GM19455 (cell line): ENCODE results near the gene SMTNL2.

Experiments
- ATAC-seq: cut with Tn5 transposase; IDR thresholded peaks from one replicate; pipeline ENCODE4 v1.9.1; 2021; ENCODE audit not compliant: unreplicated experiment

The SMTNL2 gene

DNA sequence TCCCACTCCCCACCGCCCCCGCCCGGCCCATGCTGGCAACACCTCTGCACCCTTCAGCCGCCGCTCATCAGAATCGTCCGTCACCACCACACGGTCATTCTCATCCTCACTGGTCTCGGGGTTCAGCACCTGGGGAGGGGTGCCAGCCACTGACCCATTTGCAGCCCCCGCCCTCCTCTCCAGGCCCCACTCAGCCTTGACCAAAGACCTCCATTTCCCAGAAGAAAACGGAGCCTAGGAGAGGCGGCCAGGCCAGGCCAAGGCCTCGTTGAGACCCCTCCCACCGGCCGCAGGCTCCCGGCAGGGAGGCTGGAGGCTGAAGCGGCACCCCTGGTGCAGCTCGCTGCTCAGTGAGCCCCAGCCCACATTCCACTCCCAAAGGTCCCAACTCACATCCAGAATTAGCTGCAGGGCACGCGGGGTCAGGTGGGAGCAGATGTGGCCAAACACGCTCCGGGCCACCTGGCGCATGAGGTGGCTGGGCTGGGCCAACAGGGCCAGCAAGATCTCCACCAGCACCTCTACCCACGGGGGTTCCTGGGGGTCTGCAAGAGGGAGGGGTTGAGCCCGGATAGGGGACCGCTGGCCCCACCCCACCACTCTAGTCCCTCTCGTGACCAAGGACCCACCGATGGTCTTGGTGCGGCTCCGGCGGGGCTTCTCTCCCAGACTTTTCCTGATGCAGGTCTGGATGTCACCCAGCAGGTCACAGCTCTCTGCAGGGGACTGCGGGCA, 38.9 kb upstream of the SMTNL2 start:
- no peak for ATAC-seq

DNA sequence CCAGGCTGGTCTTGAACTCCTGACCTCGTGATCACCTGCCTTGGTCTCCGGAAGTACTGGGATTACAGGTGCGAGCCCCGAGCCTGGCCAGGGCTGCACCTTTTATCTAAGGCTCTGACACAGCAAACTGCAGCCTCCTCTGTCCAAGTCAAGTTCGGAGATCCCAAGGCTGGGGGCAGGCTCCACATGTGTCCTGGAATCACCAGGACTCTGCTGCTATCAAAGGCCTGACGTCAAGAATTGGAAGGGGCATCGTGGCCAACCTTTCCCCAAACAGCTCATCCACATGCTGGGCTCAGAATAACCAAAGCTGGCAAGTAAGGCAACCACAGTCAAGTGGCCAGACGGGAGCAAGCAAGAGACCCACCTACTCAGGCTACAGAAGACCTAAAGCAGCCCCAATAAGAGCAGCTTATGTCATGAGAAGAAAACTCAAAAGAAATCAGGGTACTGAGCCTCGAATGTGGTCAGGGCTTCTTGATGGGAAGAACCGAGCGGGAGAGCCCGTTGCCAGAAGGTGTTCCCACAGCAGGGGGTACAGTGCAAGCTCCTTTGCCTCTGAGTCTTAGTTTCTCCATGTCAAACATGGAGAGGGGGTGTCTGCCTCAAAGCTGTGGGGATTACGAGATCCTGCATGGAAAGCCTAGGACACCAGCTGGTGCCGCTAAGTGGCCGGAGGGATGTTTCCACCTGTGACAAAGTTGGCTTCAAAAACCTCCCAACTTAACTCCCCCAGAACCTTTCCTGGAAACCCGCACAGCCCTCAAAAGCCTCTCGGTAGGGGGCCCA, 37.0 kb upstream of the SMTNL2 start:
- ATAC-seq = no peak

DNA sequence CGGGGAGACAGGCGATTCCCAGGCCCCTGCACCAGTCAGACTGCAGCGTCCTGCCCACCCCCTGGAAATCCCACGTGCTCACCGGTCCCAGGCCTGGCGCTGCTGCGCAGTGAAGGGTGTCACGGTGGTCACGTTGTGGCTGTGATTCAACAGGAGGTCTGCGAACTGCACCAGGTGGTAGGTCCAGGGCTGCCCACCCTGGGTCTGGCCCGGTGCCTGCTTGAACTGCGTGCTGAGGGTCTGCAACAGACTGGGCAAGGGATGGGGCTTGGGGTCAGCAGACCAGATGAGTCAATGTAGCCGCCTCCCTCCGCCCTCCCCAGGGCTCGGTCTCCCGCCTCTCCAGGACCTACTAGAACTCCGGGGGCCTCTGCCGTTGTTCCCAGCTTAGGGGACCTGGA, 36.3 kb upstream of the SMTNL2 start:
- ATAC-seq = no peak

DNA sequence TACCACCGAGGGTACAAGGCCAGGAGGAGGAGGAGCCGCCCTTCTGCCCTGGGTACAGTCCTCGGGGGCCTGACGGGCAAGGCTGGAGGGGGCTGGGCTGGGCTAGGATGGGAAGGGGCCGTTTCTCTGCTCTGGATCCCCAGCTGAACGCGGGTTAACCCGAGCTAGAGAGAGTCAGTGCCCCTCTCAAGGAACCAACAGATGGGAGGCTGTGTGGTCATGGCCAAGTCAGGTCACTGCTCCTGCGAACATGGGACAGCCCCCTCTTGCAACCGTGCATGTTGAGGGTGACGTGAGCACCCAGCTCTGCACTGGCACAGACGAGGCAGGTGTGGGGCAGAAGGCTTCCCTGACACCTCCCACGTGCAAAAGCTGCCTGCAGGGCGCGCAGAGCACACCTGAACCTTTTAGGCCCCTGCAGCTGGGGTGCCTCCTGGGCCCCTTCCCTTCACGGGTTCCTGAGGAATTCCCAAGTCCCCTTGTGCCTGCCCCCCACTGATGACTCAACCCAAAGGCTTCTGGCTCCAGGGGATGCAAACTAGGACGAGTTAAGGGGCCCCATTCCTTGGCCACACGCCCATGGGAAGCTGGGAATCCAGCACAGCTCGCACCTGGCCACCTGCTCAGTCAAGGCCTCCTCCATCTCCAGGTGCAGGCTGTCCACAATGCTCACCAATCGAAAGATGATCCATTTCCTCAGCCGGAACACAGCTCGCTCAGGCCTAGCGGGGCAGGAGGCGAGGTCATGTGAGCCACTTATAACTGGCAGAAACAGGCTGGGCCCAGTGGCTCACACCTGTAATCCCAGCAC, 35.4 kb upstream of the SMTNL2 start:
- no peak for ATAC-seq

DNA sequence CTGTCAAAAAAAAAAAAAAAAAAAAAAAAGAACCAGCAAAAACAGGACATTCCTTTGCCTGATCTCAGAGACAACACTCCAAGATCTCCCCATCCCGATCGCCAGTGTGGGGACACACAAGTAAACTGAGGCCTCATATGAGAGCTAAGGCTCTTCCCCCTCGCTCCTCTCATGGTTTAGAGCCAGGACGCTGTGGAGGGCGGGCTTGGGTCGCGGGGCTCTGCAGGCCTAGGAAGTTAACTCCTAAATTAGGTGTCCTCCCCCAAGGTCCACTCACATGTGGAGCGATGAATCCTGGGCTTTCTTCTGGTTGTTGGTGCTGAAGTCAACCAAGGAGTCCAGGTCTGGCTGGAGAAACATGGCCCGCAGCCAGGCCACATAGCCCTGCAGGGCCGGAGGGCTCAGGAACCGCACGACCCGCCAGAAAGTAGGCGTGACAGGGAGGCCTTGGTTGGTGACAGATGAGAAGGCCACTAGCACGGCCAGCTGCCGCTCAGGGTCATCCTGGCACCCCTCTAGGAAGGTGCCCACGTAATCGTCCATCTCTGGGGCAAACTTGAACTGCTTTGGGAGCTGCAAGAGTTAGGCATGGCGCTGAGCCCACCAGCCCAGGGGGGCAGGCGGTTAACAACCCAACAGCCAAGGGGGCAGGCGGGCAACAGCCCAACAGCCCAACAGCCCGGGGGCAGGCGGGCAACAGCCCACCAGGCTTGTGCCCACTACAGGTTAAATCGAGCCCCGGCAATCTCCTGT, 34.4 kb upstream of the SMTNL2 start:
- ATAC-seq = no peak

DNA sequence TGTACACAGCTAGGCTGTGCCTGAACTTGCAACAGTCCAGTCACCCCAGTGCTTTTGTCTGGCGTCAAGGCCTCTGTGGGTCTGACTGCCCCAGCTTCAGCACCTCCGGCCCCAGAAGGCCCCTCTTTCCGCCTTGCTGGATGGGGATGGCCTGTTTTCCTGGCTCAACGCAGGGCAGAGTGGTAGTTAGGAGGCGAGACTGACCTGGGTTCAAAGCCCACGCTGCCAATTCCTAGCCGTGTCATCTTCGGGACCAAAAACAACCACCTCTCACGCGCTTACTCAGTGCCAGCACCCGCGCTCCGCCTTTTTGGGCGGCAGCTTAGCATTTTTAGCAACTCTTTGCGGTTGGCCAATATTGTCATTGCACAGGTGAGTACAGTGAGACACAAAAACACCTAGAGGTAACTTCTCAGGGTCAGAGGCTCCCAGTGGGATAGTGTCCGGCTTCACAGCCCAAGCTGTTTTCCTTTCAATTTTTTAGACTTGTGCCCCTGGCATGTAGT, 33.7 kb upstream of the SMTNL2 start:
- no peak for ATAC-seq

DNA sequence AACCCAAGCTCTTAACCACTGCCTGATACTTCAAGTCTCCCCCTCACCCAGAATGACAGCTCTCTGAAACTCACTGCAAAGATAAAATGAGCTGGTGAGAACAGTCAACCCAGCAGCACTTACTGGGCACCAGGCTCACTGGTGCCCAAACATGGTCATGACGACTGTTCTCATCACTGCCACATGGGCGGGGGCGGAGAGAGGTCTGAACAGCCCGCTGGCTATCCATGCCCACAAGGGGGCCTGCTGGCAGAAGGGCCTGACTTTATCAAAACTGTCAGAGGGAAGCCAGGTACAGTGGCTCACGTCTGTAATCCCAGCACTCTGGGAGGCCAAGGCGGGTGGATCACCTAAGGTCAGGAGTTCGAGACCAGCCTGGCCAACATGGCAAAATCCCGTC, 33.2 kb upstream of the SMTNL2 start:
- no peak for ATAC-seq

DNA sequence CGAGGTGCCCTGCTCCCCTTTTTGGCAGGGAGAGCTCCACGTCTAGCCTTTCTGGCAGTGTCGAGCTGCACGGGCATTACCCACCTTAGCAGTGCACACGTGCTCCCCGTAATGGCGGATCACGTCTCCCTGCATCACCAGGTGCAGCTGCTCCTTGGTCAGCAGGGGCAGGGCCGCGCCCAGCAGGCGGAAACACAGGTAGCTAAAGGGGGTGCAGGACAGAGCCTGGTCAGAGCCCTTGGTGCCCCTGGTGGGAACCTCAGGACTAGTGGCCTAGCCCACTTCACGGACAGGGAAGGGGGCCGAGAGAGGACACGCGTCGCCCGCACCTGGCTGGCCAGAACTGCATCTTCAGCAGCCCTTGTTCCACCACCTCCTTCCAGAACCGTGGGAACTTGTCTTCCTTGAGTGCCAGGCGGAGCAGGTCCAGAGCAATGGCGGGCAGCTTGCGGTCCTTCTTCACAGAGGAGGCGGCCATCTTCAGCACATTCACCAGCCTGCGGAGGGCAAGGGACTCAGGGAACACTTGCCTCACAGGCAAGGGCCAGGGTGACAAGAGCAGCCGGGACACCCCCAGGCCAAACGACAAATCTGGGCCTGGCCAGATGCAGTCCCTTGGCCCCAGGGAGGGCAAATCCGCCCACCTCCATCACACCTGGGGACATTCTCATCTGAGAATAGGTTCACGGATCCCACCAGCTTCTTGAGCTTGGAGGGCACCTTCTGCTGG, 32.4 kb upstream of the SMTNL2 start:
- ATAC-seq = no peak

DNA sequence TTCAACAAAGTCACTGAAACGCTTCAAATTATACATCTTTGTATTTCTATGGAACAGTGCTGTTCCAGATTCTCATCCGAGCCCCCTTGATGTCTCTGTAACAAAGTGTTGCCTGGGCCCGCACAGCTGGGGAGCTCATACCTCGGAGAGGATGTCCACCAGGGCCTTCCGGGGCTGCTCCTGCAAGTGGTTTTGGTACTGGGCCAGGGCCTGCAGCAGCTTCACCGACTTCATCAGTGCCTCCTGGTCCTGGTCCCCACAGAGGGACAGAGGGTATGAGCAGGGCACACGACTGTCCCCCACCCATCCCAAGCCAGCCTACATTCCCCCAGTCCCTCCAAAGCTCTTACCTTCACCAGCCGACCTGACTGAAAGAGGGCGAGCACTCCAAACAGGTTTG, 30.7 kb upstream of the SMTNL2 start:
- ATAC-seq = no peak

DNA sequence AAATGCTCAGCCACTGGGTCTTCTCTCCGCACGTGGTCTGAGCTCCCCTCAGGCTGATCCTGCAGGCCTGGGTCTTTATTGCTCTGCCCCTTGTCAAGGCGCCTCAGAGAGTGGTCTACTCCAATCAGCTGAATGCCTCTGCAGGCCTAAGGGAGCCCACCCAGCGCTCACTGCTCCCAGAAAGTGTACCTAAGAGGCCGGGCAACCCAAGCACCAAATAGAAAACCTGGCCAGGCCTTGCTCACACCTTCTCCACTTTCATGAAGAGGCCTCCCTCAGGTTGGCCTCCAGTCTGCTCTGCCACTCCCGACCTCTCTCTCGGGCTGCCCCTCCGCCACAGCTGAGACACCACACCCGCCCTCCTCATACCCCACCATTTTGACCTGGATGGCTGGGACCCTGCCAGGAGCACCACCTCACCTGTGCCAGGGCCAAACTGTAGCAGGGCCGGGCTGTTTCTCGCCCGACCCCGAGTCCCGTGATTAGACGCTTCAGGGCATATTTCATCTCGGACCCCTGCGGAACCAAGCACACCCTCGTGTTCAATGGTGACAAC, 29.8 kb upstream of the SMTNL2 start:
- no peak for ATAC-seq

DNA sequence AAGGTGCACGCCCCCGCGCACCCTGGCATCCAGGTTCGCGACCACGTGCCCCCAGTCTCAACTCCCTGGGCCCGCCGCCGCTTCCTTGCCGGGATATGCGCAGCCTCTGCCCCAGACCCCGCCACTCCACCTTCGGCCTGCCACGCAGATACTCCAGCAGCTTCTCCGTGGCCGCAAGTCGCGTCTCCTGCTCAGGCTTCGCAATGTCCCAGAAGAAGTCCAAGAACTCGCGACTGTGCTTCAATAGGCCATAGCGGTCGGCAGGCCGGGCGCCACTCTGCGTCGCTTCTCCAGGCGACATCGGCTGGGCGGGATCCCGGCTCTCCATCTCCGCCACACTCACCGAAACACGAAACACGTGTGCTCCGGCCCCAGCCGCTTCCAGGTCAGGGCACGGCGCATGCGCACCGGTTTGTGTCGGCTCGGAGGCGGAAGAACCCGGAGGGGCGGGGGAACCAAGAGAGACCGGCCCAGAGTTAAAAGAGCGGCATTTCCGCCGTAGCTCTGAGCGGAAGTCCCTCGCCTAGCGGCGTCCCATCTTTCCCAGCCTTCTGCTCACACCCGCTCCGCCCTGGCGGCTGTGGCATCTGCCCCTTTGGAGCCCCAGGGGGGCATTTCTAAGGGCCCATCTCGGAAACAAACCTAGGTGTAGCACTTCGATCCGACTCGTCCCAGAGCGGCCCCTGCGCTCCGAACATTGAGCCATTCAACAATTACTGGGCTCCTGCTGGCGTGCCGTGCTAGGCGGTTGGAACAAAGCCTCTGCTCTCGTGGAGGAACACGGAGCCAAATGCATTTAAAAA, 29.1 kb upstream of the SMTNL2 start, which contains the start of gene MYBBP1A:
Gene MYBBP1A, minus strand, starts transcription at position 388 of the 803 bp plus-strand sequence. Its CDS starts 60 bp downstream, at position 328.
- ATAC-seq = peak; percentile 81

DNA sequence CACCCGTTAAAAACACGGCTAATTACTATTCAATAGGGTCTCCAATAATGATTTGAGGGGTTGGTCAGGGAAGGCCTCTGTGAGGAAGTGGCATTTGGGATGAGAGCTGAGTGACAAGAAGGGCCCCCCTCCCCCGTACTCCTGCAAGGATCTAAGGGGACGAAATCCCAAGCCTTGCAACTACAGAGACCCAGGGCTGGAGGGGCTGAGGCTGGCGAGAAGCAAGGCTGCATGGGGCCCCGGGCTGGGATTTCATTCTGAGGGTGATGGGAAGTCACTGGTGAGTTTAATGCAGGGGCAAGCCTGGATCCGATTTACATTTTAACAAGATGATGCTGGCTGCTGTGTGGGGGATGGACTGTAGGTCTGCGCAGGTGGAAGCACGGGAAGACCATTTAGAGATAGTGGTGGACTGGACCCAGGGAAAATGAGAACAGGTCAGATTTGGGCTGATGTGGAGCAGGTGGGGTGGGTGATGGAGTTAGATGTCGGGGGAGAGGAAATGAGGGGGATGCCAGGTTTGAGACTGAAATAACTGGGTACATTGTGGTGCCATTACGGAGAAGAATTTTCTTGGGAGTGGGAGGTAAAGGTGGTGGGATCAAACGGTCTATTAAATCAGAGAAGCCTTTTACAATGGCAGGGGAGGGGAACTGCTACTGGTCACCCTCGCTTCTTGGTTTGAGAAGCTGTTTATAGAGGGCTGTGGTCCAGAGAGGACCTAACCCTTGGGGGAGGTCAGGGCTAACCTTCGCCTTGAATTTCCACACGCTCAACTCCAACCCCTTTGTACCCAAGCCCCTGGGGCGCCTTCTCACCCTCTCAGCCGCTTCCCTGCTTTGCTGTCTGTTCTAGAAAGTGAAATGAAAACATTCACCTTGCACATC, 28.2 kb upstream of the SMTNL2 start:
- ATAC-seq = no peak

DNA sequence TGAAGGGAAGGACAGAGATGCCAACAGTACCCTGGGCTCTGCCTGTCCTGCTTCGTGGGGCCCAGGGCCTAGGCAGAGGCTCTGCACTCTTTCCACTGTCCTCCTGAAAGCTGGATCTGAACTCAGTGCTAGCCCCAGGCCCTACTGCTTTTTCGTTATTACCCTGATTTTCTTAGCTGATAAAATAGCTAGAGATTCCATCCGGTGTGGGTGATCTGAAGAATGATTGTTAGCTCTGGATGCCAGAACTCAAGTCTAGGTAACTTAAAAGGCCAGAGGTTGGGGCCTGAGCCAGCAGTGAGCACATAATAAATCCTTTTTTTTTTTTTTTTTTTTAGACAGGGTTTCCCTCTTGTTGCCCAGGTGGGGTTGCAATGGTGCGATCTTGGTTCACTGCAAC, 27.3 kb upstream of the SMTNL2 start:
- no peak for ATAC-seq

DNA sequence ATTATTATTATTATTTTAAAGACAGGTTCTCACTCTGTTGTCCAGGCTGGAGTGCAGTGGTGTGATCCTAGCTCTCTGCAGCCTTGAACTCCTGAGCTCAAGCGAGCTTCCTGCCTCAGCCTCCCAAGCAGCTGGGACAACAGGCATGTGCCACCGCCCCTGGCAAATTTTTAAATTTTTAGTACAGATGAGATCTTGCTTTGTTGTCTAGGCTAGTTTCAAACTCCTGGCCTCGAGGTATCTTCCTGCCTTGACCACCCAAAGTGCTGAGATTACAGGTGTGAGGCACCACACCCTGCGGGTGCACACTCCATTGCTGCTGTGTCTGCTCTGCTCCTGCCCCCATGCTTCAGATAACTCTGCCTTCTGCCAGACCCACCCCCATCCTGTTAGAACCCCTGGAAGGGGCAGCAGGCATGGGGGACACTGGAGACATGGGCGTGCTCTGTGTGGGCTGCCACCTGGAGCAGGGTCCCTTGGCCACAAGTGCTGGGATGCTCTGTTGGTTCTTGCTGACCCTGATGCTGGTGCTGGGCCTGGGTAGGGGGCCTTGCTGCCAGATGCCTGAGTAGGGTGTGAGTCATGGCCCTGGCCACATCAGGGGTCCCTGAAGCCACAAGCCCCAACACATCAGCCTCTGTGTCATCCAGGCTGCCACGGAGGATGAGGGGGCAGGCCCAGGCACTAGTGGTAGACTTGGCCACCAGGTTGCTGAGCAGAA, 26.5 kb upstream of the SMTNL2 start:
- no peak for ATAC-seq

DNA sequence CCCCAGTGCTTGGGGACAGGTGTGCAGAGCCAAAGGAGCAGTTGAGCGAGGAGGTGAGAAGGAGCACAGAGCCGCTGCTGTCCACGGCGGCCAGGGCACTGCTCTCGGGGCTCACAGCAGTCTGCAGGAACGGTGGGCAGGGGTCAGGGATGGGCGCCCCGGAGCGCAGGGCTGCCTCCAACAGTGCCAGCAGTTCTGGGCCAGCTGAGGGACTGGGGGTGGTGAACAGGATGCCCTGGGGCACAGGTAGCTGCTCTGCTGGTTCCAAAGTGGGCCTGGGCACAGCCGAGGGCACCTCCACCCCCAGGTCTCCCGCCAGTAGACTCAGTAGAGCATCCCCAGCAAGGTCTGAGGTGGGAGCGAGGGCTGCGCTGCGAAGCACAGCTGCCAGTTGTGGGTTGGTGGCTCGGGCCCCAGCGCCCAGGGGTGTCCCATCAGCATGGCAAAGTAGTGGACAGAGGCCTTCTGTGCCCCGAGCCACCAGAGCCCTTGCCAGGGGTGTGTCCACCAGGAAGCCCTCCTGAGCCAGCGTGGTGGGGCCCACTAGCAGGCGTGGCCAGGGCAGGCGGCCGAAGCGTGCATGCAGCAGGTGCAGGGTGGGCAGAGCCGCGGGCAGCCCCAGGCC, 25.9 kb upstream of the SMTNL2 start:
- no peak for ATAC-seq

DNA sequence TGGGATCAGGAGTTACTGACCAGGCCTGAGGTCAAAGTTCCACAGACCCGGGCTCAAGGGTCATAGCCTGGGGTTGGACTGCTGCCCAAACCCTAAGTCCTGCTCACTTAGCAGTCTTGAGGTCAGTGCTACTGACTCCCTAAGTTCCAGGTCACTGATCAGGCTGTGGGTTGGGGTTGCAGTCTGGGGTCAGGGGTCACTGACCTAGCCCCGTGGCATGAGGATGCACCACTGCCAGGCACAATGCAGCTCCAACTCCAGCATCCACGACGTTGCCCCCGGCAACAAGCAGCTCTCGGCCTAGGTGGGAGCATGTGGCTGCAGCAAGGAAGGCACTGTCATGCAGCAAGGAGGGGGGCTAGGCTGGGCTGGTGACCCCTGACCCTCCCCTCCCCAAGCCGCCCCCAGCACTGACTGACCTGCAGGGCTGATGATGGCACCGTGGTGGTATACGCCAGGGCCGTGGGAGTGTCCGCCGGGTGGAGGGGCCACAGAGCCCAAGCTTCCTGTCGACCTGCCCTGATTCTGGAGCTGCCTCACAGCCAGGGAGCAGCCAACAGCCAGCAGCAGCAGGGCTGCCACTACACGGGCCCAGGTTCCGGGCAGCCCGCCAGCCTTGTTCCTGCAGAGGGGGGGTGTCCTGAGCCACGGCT, 25.1 kb upstream of the SMTNL2 start:
- no peak for ATAC-seq
